ENCODE results near the gene C1GALT1. TPM values are rescaled to one million over a fixed set of nuclear protein-coding genes. Genes with fewer than 3 reads are reported as not detected.

C1GALT1 gene
- total and polyA plus RNA-seq, 7 donors: 3.9 to 23.3 (median 13.1) TPM

DNA sequence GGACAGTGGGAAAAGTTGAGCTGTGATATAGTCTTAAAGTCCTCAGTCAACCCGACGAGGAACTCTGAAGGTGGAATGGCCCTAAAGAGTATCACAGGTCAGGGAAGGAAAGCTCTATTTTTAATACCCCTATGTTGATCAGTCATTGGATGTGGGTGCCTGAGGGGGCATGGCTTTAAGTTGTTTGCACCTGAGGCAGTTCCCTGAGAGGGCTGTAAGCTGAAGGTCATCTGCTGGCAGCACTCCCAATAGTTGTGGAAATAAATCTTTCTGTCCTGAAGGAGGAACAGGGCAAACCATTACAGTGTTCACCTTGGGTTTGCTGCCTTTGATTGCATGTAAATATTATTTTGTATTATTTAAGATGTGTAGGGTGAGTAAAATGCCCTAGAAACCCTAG is 17.8 kb upstream of the C1GALT1 start:
- Histone ChIP-seq H3K9me3 (no peaks in the 10 kb centered on the region), H3K36me3 (ENCODE audit: insufficient read depth in 1 of 2, low read depth in 1 of 2) (no peaks in the 10 kb centered on the region), H3K27me3 (ENCODE audit: insufficient read depth in 3 of 3, low read length in 2 of 3) (no peaks in the 10 kb centered on the region), H3K4me1 (no peaks in the 10 kb centered on the region), H3K27ac (no peak overlapping the region), H3K4me3 (no peak overlapping the region)
- WGBS, 3 donors: 85 to 98% (median 85%) methylated on average over 2 of the region's 2 CpGs
- DNase-seq (no peak), ATAC-seq (no peak)
- no peak for TF ChIP-seq CTCF (IDR thresholded peaks at IDR 0.05)
- intact Hi-C loops (cut with DNase I): no loop called here

GRCh38 chr7:7165372-7165771 is 17.0 kb upstream of the C1GALT1 start:
- TF ChIP-seq CTCF (IDR thresholded peaks at IDR 0.05): no peak
- intact Hi-C loops (cut with DNase I): no loop called here
- WGBS, 3 donors: 71 to 78% (median 75%) methylated on average over 3 of the region's 3 CpGs
- no peaks in the 10 kb centered on the region for H3K4me1 ChIP-seq
- DNase-seq (no peak), ATAC-seq (no peak)
- H3K9me3 ChIP-seq: no peaks in the 10 kb centered on the region
- H3K27ac ChIP-seq: no peak overlapping the region
- no peak overlapping the region for H3K4me3 ChIP-seq
- H3K27me3 ChIP-seq (ENCODE audit: insufficient read depth in 3 of 3, low read length in 2 of 3): no peaks in the 10 kb centered on the region
- H3K36me3 ChIP-seq (ENCODE audit: insufficient read depth in 1 of 2, low read depth in 1 of 2): no peaks in the 10 kb centered on the region

DNA sequence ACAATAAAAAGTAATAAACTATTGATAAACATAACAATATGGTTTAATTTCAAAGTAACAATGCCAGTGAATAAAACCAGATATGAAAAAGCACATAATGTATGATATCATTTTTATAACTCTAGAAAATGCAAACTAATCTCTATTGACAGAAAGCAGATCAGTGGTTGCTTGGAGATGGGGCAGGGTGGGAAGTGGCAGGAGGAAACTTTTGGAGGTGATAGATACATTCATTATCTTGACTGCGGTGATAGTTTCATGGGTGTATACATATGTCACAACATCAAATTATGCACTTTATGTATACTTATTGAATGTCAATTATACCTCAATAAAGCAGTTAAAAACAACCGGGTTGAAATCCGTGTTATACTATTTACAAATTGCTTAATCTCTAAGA is 16.0 kb upstream of the C1GALT1 start:
- TF ChIP-seq CTCF (IDR thresholded peaks at IDR 0.05): no peak
- no peak overlapping the region for H3K27ac ChIP-seq
- WGBS, 3 donors: 74 to 81% (median 79%) methylated on average over 3 of the region's 3 CpGs
- H3K9me3 ChIP-seq: peaks cover 9% of the 10 kb centered on the region
- no peaks in the 10 kb centered on the region for H3K36me3 ChIP-seq (ENCODE audit: insufficient read depth in 1 of 2, low read depth in 1 of 2)
- H3K27me3 ChIP-seq (ENCODE audit: insufficient read depth in 3 of 3, low read length in 2 of 3): no peaks in the 10 kb centered on the region
- intact Hi-C loops (cut with DNase I): no loop called here
- ATAC-seq (no peak), DNase-seq (no peak)
- H3K4me1 ChIP-seq: no peaks in the 10 kb centered on the region
- no peak overlapping the region for H3K4me3 ChIP-seq

DNA sequence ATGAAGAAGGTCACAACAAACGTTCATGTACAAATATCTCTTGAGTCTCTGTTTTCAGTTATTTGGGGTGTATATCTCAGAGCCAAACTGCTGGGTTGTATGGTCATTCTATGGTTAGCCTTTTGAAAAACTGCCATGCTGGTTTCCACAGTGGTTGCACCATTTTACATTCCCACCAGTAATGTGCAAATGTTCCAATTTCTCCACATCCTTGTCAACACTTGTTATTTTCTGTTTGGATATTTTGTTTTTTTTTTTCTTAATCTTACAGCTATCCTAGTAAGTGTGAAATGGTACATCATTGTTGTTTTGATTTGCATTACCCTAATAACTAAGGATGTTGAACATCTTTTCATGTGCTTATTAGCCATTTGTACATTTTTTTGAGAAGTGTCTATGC is 13.0 kb upstream of the C1GALT1 start:
- DNase-seq (no peak), ATAC-seq (no peak)
- 78 to 93% (median 91%) methylated on average over 1 of the region's 1 CpG for WGBS, 3 donors
- no peak for TF ChIP-seq CTCF (IDR thresholded peaks at IDR 0.05)
- intact Hi-C loops (cut with DNase I): no loop called here
- H3K4me1 ChIP-seq: no peaks in the 10 kb centered on the region
- no peak overlapping the region for H3K4me3 ChIP-seq
- H3K9me3 ChIP-seq: peaks cover 9% of the 10 kb centered on the region
- no peak overlapping the region for H3K27ac ChIP-seq
- no peaks in the 10 kb centered on the region for H3K27me3 ChIP-seq (ENCODE audit: insufficient read depth in 3 of 3, low read length in 2 of 3)
- no peaks in the 10 kb centered on the region for H3K36me3 ChIP-seq (ENCODE audit: insufficient read depth in 1 of 2, low read depth in 1 of 2)

GRCh38 chr7:7173956-7174632 is 8.2 kb upstream of the C1GALT1 start:
- Histone ChIP-seq H3K27ac (no peak overlapping the region), H3K27me3 (ENCODE audit: insufficient read depth in 3 of 3, low read length in 2 of 3) (no peaks in the 10 kb centered on the region), H3K4me3 (no peak overlapping the region), H3K9me3 (peaks cover 9% of the 10 kb centered on the region), H3K4me1 (peaks cover 3% of the 10 kb centered on the region), H3K36me3 (ENCODE audit: insufficient read depth in 1 of 2, low read depth in 1 of 2) (no peaks in the 10 kb centered on the region)
- ATAC-seq: no peak
- TF ChIP-seq CTCF (IDR thresholded peaks at IDR 0.05): no peak
- intact Hi-C loops (cut with DNase I): no loop called here
- WGBS, 3 donors: 73 to 82% (median 82%) methylated on average over 6 of the region's 6 CpGs
- no peak for DNase-seq
